Testis (tissue), 2 donors: ENCODE results near the gene CFLAR.

Source experiments
- POLR2A ChIP-seq: fragments of 450-650 bp; IDR thresholded peaks from one replicate; pipeline ENCODE4 v1.6.1; 2017; ENCODE audit warnings: antibody characterized with exemption, mild to moderate bottlenecking, moderate library complexity
- TF ChIP-seq, protein P1 (sequence below), 3 experiments: fragments of 450-650 bp in 2 of 3; fragments of 200-600 bp in 1 of 3; sonication (generic) in 1 of 3; IDR thresholded peaks; one replicate each; pipeline ENCODE4 v1.5.1; 2016 to 2019; ENCODE audit warnings: antibody characterized with exemption in 3 of 3, mild to moderate bottlenecking in 2 of 3, moderate library complexity in 1 of 3

DNA sequence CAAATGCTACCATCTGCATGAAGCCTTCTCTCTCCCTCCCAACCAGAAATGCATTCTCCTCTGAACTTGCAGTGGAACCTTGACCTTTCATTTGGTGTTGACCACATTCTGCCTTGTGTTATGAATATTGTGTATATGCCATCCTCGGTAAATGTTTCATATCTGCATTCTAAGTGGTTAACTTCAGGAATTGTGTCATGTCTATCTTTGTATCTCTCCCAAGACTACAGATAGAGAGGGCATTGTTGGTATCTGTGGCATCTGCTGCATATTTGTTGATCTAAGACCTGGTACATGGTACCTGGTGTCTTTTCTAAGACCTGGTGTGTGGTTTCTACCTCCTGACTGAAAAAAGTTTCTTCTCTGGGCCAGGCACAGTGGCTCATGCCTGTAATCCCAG, 101.0 kb downstream of the CFLAR start:
- TF ChIP-seq, protein P1, sequence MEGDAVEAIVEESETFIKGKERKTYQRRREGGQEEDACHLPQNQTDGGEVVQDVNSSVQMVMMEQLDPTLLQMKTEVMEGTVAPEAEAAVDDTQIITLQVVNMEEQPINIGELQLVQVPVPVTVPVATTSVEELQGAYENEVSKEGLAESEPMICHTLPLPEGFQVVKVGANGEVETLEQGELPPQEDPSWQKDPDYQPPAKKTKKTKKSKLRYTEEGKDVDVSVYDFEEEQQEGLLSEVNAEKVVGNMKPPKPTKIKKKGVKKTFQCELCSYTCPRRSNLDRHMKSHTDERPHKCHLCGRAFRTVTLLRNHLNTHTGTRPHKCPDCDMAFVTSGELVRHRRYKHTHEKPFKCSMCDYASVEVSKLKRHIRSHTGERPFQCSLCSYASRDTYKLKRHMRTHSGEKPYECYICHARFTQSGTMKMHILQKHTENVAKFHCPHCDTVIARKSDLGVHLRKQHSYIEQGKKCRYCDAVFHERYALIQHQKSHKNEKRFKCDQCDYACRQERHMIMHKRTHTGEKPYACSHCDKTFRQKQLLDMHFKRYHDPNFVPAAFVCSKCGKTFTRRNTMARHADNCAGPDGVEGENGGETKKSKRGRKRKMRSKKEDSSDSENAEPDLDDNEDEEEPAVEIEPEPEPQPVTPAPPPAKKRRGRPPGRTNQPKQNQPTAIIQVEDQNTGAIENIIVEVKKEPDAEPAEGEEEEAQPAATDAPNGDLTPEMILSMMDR (IDR thresholded peaks at IDR 0.05), result no peak
- TF ChIP-seq POLR2A, result no peak
